Measurements from ENCODE around the gene S100A2. TPM values are rescaled to one million over a fixed set of nuclear protein-coding genes. Genes with fewer than 3 reads are reported as not detected.
"Not testable (repeated sequence)": the region's sequence is repeated elsewhere in the genome, so short reads cannot be mapped to it uniquely, and the experiment has no call there.

S100A2 gene
- total and polyA plus RNA-seq, 2 donors from 2014 or later, result 152 to 416 TPM

GRCh38 chr1:153525088-153525728 is 40.4 kb downstream of the S100A2 start:
- no peak for FAIRE-seq
- TF ChIP-seq CTCF (IDR thresholded peaks at IDR 0.05; ENCODE audit: borderline replicate concordance, extremely low read depth, insufficient read depth), result no peak

GRCh38 chr1:153522353-153523048 is 43.1 kb downstream of the S100A2 start:
- H3K4me3 ChIP-seq (ENCODE audit: low read length in 3 of 3); intact Hi-C loops (cut with DNase I); FAIRE-seq; H3K27me3 ChIP-seq (ENCODE audit: control insufficient read depth, insufficient read depth, low read length); H3K36me3 ChIP-seq (ENCODE audit: control insufficient read depth in 2 of 3, insufficient read depth in 3 of 3, low read length in 3 of 3); H3K9me3 ChIP-seq (ENCODE audit: control insufficient read depth in 2 of 3, insufficient read depth in 1 of 3, low read length in 3 of 3); DNase-seq; H3K9ac ChIP-seq (ENCODE audit: low read length in 3 of 3); H3K27ac ChIP-seq (ENCODE audit: low read depth in 2 of 2, low read length in 2 of 2); H3K4me1 ChIP-seq (ENCODE audit: control insufficient read depth in 2 of 3, insufficient read depth in 2 of 3, low read depth in 1 of 3, low read length in 3 of 3): not testable (repeated sequence)

More at GRCh38 chr1:153525088-153525728, 40.4 kb downstream of the S100A2 start:
- no peak for DNase-seq
- intact Hi-C loops (cut with DNase I), result no loop called here
- no peak overlapping the region for H3K4me3 ChIP-seq (ENCODE audit: low read length in 3 of 3)
- H3K27ac ChIP-seq (ENCODE audit: low read depth in 2 of 2, low read length in 2 of 2), result no peak overlapping the region
- no peaks in the 10 kb centered on the region for H3K4me1 ChIP-seq (ENCODE audit: control insufficient read depth in 2 of 3, insufficient read depth in 2 of 3, low read depth in 1 of 3, low read length in 3 of 3)
- no peak overlapping the region for H3K9ac ChIP-seq (ENCODE audit: low read length in 3 of 3)
- no peaks in the 10 kb centered on the region for H3K9me3 ChIP-seq (ENCODE audit: control insufficient read depth in 2 of 3, insufficient read depth in 1 of 3, low read length in 3 of 3)
- H3K36me3 ChIP-seq (ENCODE audit: control insufficient read depth in 2 of 3, insufficient read depth in 3 of 3, low read length in 3 of 3), result no peaks in the 10 kb centered on the region
- H3K27me3 ChIP-seq (ENCODE audit: control insufficient read depth, insufficient read depth, low read length), result no peaks in the 10 kb centered on the region

- DNase-seq, result peak in 1 of 5 donors; percentile 61
- H3K4me3 ChIP-seq (ENCODE audit: low read length in 3 of 3); H3K27ac ChIP-seq (ENCODE audit: low read depth in 2 of 2, low read length in 2 of 2); H3K9me3 ChIP-seq (ENCODE audit: control insufficient read depth in 2 of 3, insufficient read depth in 1 of 3, low read length in 3 of 3); H3K36me3 ChIP-seq (ENCODE audit: control insufficient read depth in 2 of 3, insufficient read depth in 3 of 3, low read length in 3 of 3); H3K4me1 ChIP-seq (ENCODE audit: control insufficient read depth in 2 of 3, insufficient read depth in 2 of 3, low read depth in 1 of 3, low read length in 3 of 3); intact Hi-C loops (cut with DNase I); FAIRE-seq; H3K9ac ChIP-seq (ENCODE audit: low read length in 3 of 3); H3K27me3 ChIP-seq (ENCODE audit: control insufficient read depth, insufficient read depth, low read length): not testable (repeated sequence)
These were observed 43.8 kb downstream of the S100A2 start for GRCh38 chr1:153521808-153522207.

- no peak for FAIRE-seq
- H3K27ac ChIP-seq (ENCODE audit: low read depth in 2 of 2, low read length in 2 of 2), result no peak overlapping the region
- intact Hi-C loops (cut with DNase I), result no loop called here
- no peaks in the 10 kb centered on the region for H3K36me3 ChIP-seq (ENCODE audit: control insufficient read depth in 2 of 3, insufficient read depth in 3 of 3, low read length in 3 of 3)
- H3K4me1 ChIP-seq (ENCODE audit: control insufficient read depth in 2 of 3, insufficient read depth in 2 of 3, low read depth in 1 of 3, low read length in 3 of 3), result peaks cover 0 to 2% (median 0%) of the 10 kb centered on the region in 3 donors
- H3K27me3 ChIP-seq (ENCODE audit: control insufficient read depth, insufficient read depth, low read length), result no peaks in the 10 kb centered on the region
- H3K4me3 ChIP-seq (ENCODE audit: low read length in 3 of 3), result no peak overlapping the region
- H3K9me3 ChIP-seq (ENCODE audit: control insufficient read depth in 2 of 3, insufficient read depth in 1 of 3, low read length in 3 of 3), result no peaks in the 10 kb centered on the region
- DNase-seq, result no peak
- H3K9ac ChIP-seq (ENCODE audit: low read length in 3 of 3), result no peak overlapping the region
- no peak for TF ChIP-seq CTCF (IDR thresholded peaks at IDR 0.05; ENCODE audit: borderline replicate concordance, extremely low read depth, insufficient read depth)
These were observed 44.7 kb downstream of the S100A2 start for GRCh38 chr1:153520818-153521476.

GRCh38 chr1:153520137-153520691 is 45.4 kb downstream of the S100A2 start:
- DNase-seq; intact Hi-C loops (cut with DNase I); H3K4me3 ChIP-seq (ENCODE audit: low read length in 3 of 3); FAIRE-seq; H3K4me1 ChIP-seq (ENCODE audit: control insufficient read depth in 2 of 3, insufficient read depth in 2 of 3, low read depth in 1 of 3, low read length in 3 of 3); H3K36me3 ChIP-seq (ENCODE audit: control insufficient read depth in 2 of 3, insufficient read depth in 3 of 3, low read length in 3 of 3); H3K9me3 ChIP-seq (ENCODE audit: control insufficient read depth in 2 of 3, insufficient read depth in 1 of 3, low read length in 3 of 3); H3K27me3 ChIP-seq (ENCODE audit: control insufficient read depth, insufficient read depth, low read length); H3K27ac ChIP-seq (ENCODE audit: low read depth in 2 of 2, low read length in 2 of 2); H3K9ac ChIP-seq (ENCODE audit: low read length in 3 of 3): not testable (repeated sequence)
